Stimulated activated CD8-positive, alpha-beta memory T cell treated with anti-CD3 and anti-CD28 coated beads, Interleukin-7, amount 100 ng/mL, for 1 hour (primary cell): ENCODE data around the gene ARPP21.

Source experiments
- DNase-seq, 2 donors: peaks; one replicate each; pipeline ENCODE4 v3.0.0-alpha.2; 2020; ENCODE audit warnings: low read depth in 2 of 2

ARPP21 gene

GRCh38 chr3:35737527-35737926 lies 98.2 kb downstream of the ARPP21 start:
- no peak for DNase-seq

DNA sequence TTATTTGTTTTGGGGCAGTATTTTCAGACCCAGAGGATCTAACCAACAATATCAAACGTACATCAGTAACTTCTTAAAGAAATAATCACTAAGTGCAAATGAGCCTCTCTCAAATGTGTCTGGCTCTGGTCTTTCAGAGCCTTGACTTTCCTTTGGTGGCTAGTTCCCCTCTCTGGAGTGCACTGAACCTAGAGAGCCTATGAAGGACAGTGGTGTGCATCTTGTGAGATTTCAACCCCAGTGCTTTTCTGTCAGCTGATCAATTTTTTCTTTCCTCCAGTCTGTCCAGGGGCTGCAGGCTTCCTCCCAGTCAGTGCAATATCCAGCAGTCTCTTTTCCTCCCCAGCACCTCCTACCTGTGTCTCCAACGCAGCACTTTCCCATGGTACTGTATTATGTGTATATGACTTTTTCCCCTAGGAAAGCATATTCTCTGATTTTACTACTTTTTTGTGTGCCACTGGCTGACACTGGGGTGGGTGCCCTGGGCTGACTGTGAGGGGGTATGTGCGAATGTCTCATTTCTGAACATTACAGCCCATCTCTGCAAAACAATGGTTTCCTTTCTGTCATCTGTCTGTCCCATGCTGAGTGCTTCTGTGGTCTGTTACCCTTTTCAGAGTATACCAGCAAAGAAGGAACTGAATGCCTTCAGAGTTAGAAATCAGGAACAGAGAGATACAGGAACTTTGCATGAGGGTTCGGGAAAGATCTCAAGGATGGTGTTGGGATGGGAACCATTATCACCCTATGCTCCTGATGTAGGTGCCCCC lies 98.8 kb downstream of the ARPP21 start:
- no peak for DNase-seq

GRCh38 chr3:35739181-35739809 lies 100.0 kb downstream of the ARPP21 start:
- DNase-seq, result no peak

DNA sequence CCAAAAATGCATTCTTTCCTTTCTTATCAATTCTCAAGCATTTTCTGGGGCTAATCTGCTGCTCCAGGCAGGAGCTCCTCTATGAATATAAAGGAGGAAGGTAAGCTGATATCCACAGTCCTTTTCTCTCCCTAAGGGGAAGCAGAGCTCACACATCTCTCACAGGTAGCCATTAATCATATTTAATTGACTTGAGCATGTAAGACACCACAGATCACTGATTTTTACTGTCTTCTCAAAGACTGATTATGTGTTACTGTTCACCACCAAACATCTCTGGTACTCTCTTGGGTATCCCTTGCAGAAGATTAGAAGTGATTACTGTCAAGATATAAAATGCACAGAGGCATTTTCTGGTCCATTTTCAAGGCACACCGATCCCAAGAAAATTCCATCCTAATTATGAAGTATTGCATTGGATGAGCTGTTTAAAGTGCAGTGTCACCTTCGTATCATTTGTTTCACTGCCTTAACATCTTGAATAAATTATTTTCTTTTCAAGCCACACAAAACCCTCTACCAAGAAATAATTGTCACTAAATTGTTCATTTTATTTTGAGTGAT lies 100.7 kb downstream of the ARPP21 start:
- no peak for DNase-seq

GRCh38 chr3:35743218-35743617 lies 103.9 kb downstream of the ARPP21 start:
- DNase-seq, result no peak

DNA sequence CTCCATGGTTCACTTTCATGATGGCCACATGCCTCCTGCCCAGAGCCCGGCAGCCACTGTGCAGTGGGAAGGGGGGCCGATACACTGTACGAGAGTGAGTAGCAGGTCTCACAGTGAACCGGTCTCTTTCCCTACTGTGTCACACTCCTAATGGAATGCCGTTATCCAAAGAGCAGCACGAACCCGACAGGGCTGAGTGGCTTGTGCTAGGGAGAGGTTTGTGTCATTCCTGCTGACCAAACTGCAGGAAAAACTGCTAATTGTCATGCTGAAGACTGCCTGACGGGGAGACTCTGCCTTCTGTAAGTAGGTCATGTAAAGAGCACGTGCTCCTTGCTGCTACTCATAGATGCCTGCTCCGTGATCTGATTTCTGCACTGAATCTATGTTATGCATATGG lies 105.1 kb downstream of the ARPP21 start:
- DNase-seq, result no peak

DNA sequence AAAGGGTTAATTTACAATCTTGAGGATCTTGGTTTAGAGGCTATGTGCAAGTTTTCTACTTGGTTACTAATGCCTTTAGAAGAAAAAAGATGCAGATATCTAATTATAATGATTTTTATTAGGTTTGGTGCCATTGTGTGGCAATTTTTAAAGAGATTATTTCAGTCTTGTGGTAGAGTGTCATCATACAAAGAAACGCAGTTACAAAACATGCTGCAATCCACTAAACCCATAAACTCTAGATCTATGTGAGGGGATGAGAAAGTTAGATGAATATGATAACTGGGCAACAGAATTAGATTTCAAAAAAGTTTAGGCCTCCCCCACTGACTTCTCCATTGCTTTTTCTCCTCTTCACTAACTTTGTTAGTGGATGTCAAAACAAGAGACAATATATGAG lies 106.0 kb downstream of the ARPP21 start:
- DNase-seq, result no peak

DNA sequence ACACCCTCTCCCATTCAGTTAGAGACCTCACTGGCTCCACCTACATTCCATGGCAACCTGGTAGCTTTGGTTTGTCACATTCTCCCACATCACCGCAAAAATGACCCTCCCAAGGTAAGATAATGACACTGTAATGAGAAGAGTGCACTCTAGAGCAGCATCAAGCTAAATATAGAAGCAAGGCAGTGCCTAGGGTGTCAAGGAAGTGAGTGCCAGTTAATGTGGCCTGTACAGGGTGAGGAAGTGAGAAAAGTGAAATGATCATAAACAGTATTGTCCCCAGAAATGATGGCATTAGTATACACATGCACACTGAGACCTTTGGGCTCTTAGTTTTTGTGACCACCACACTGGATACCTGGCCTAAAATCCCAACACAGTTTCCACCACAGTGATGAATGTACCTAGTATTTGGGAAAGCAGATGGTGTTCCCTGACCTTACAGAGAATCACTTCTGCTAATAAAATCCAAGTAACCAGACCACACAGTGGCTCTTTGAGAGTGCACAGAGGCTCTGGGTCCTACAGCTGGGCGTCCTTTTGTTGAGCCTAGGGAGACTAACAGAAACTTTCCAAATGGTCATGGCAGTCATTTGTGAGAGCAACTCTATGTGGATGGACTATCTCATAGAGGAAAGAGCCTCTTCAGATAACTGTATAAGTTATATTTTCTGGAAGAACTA lies 106.6 kb downstream of the ARPP21 start:
- no peak for DNase-seq

GRCh38 chr3:35746492-35746891 lies 107.2 kb downstream of the ARPP21 start:
- no peak for DNase-seq

GRCh38 chr3:35748144-35748543 lies 108.8 kb downstream of the ARPP21 start:
- DNase-seq, result no peak

DNA sequence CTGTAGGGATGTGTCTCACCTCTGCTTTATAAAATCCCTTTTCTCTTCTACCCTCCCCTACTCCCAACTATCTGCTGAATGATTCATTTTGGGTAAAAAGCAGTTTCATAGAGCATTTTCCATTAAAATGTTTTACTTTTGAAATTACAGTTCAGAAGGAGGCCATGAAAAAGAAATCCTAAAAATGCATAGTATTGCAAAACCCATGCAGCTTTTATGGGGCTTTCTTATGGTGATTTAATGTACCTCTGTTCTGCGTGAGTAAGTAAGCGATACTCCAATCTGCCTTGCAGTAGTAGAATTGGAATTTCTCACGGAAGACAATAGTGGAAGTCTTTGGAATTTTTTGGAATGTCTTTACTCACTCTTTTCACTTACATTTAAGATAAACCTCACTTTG lies 111.9 kb downstream of the ARPP21 start:
- no peak for DNase-seq

DNA sequence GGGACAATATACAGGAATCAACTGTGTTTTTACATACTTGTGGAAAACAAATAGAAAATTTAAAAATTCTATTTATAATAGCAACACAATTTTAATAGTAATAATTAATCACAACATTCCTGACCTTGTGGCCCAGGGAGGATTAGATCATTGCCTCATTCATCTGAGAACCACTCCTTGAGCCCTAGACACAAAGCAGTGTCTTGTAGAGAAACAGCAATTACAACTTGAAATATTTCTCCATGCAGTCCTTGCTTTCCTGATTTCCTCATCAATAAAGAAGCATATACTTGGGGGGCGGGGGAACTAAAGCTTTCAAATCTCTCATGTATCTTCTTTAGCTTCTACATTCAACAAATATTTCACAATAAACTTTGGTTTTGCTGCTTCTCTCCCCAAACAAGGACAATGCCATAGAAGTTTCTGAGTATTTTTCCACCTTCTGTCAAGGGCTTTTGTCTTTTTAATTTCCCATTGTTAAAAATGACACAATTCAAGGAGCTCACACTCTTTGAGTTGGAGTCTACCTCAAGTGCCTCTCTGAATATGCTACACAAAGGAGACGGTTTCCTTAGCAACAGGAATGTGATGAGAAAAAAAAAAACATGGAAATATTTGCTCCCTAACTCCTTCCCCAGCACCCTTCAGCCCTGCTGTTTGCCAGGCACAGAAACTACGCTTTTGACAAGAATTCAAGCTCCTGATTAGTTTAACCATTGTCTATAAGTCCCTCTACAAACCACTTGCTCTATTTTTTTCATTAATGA lies 118.8 kb downstream of the ARPP21 start:
- no peak for DNase-seq

DNA sequence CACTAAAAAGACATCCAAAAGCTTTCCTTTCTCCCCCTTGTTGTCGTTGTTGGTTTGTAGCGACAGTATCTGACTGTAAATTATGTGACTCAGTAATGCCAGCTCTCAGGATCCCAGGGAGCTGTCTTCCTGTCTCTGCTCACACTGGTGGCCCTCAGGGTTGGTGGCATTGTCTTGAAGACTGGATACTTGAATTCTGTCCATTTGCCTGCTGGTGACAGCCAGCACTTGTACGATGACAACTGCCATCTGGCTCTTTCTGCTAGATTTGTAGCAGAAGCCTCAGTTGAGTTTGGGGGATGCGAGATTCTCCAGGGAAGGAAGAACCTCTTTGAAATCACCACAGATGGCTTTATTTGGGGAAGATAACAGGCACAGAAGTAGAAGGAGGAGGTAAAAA lies 120.8 kb downstream of the ARPP21 start:
- DNase-seq, result no peak

DNA sequence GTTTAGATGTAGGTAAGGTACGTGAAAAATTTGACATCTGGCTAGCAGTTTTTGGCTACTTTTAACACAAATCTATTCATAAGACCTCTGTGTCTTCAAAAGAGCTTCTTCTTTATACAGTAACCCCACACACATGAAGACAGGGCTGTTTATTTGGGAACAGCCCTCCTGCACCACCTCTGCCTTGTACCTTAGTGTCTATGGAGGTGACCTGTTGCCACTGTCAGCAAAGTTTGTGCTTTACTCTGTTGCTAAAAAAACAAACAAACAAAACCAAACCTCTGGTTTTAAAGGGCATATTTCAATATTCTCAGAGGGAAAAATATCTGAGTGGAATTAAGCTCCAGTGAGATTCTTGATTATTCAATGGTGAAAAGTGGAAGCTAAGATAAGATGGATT lies 122.0 kb downstream of the ARPP21 start:
- DNase-seq, result no peak

DNA sequence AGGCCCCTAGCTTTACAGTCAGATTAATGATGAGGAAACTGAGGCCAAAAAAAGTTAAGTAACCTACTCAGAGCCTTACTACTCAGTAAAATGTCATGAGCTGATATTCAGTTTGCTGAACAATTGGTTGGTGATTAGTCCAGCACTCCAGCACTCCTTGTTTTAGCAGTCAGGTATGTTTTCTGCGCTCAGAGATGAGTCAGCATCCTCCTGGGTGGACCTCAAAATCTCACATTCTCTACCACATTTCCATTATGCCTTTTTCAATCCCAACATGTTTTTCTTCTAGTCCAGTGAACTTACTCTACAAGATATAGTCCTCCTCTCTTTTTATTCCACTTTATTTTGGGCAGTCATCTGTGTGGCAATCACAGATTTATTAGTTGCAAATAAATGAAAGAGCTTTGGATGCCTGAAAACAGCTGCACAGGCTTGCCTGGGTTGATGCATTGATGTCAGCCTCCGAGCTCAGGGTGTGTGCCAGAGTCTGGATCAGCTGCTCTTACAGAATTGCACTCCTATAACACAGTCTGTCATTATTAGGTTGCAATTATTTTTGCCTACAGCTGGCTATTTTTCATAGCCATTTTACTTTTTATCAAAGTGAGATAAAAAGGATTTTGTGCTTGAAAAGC lies 133.2 kb downstream of the ARPP21 start:
- DNase-seq, result no peak

DNA sequence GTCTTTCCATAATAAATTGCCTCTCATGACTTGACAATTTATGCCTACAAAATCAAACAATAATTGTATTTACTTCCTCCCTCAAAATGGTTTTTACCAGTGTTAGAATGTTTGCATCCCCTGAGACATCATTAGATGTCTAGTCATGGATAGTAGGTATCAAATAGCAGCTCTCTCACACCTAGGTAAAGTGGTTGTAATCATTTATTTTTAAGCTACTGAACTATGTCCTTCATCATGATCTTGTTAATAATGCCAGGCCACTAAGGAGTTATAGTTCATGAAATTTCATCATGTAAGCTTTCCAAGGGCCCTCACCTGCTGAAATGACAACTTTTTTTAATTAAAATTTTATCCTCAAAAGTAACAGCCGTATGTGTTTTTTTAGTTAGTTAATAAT lies 134.1 kb downstream of the ARPP21 start:
- no peak for DNase-seq

DNA sequence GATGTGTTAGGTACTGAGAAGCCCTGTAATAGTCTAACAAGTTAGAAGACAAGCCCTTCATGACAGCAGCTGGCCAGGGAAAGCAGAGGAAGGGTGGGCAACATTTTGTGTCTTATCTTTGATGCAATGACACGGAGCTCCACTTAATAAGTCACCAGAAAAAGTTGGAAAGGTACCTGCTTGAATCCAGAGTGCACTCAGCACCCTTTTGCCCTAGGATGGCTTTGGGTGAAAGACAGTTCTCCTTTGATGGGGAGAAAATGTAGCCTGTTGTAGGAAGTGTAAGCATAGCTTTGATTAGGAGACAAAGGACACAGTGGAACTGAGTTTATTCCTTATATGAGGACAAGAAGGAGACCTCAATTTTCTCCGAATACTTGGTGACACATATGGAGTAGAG lies 137.0 kb downstream of the ARPP21 start:
- no peak for DNase-seq

DNA sequence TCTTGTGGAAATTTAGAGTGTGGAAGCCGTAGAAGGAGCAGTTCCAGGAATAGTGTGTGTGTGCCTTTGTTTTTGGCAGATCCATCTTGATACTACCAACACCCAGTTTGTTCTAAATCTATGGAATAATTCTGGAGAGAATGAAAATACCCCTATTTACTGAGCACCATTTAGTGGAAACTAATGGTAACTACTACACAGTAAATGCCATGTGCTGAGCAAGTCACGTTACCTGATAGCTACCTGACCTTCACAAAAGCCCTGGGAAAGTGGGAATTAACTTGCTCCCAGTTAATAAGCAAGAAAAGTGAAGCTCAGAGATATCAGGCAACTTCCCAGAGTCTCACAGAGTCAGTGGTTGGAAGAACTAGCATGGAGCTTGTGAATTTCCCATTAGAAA lies 137.7 kb downstream of the ARPP21 start:
- no peak for DNase-seq

- DNase-seq, result no peak
These were observed 138.5 kb downstream of the ARPP21 start for GRCh38 chr3:35777563-35778554.

DNA sequence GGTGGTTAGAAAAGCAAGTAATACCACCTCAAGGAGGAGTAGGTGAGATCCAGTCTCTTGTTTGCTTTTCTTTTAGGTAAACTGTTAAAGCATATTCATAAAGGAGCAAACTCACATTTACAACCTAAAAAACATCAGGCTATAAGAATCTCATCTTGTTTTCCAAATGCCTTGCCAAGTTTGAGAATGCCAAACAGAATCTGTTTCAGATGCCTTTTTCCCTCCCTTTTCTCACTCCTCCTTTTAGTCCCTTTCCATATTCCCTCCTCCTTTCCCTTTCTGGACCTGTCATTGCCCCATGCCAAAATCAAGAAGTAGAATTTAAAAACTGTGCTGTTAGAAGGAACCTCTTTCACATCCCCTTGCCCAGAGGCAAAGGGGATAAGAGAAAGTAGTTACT lies 140.3 kb downstream of the ARPP21 start:
- no peak for DNase-seq
